B cell (primary cell): ENCODE measurements around the gene TSPAN32. TPM values are rescaled to one million over a fixed set of nuclear protein-coding genes. Genes with fewer than 3 reads are reported as not detected.

Experiments
- ATAC-seq: fragments of 200-7000 bp; cut with Tn5 transposase; one replicate; pipeline ENCODE4 v1.10.0; 2021; ENCODE audit warnings: low read depth, mild to moderate bottlenecking, moderate number of reproducible peaks, moderate library complexity
- CTCF ChIA-PET: fragments of 350-600 bp; sonication (Branson Sonifier 250); formaldehyde crosslinking; loops from one replicate; lab custom pipeline; 2021; ENCODE audit warnings: antibody characterized with exemption, inconsistent platforms; lab: Charles Lee
- POLR2A ChIA-PET: fragments of 350-600 bp; sonication (Branson Sonifier 250); formaldehyde crosslinking; loops from one replicate; lab custom pipeline; 2021; ENCODE audit warnings: antibody characterized with exemption; lab: Charles Lee
- DNase-seq: peaks from one replicate; pipeline ENCODE4 v3.0.0; 2013
- H2AFZ ChIP-seq: 2 replicates; pipeline ENCODE4 v1.6.1; 2012; ENCODE audit warnings: mild to moderate bottlenecking, low read depth, low read length; ENCODE audit not compliant: insufficient read depth, poor library complexity, severe bottlenecking
- H3K27ac ChIP-seq, 2 donors: 1 replicate in 1 of 2; 2 replicates in 1 of 2; pipeline ENCODE4 v1.5.1; 2012 to 2013; ENCODE audit warnings: low read length in 2 of 2, mild to moderate bottlenecking in 2 of 2, moderate library complexity in 1 of 2
- H3K27me3 ChIP-seq, 4 experiments: fragments of 200-600 bp in 1 of 4; sonication (generic) in 1 of 4; replicated peaks in 1 of 4; 1 replicate in 2 of 4; 2 replicates in 2 of 4; pipeline versions ENCODE4 v1.6.1 to v1.7.0; 2013 to 2016; ENCODE audit warnings: low read length in 3 of 4, mild to moderate bottlenecking in 2 of 4, mixed read lengths in 1 of 4, moderate library complexity in 1 of 4; ENCODE audit not compliant: insufficient read depth in 4 of 4, control insufficient read depth in 3 of 4; ENCODE audit errors: control extremely low read depth in 1 of 4
- H3K36me3 ChIP-seq, 2 experiments: replicated peaks in 1 of 2; 1 replicate in 1 of 2; 2 replicates in 1 of 2; pipeline versions ENCODE4 v1.6.1 to v1.7.1; 2013; ENCODE audit warnings: low read length in 1 of 2; ENCODE audit not compliant: insufficient read depth in 2 of 2, control insufficient read depth in 1 of 2; ENCODE audit errors: control extremely low read depth in 1 of 2, extremely low read depth in 1 of 2
- H3K4me1 ChIP-seq, 2 donors: fragments of 200-600 bp in 1 of 2; sonication (generic) in 1 of 2; 1 replicate in 1 of 2; 2 replicates in 1 of 2; pipeline versions ENCODE4 v1.5.1 to v1.6.1; 2013 to 2017; ENCODE audit warnings: low read length in 2 of 2; ENCODE audit not compliant: control insufficient read depth in 2 of 2, insufficient read depth in 2 of 2
- H3K4me2 ChIP-seq: replicated peaks from 2 replicates; pipeline ENCODE3; 2012; ENCODE audit warnings: mild to moderate bottlenecking, low read depth, low read length; ENCODE audit not compliant: poor library complexity, severe bottlenecking
- H3K4me3 ChIP-seq, 5 experiments: fragments of 200-600 bp in 1 of 5; sonication (generic) in 1 of 5; 1 replicate in 3 of 5; 2 replicates in 2 of 5; pipeline versions ENCODE4 v1.5.1 to v1.7.0; 2011 to 2016; ENCODE audit warnings: low read length in 4 of 5, mild to moderate bottlenecking in 4 of 5, low read depth in 2 of 5, control low read depth in 1 of 5, moderate library complexity in 1 of 5; ENCODE audit not compliant: insufficient read depth in 1 of 5; ENCODE audit errors: control extremely low read depth in 1 of 5, extremely low read depth in 1 of 5
- H3K79me2 ChIP-seq: fragments of 200-600 bp; sonication (generic); one replicate; pipeline ENCODE4 v1.6.0; 2016; ENCODE audit warnings: low read length; ENCODE audit not compliant: control insufficient read depth, insufficient read depth
- H3K9ac ChIP-seq: fragments of 200-600 bp; sonication (generic); 2 replicates; pipeline ENCODE4 v1.6.1; 2017; ENCODE audit warnings: mild to moderate bottlenecking, low read length, moderate library complexity
- H3K9me3 ChIP-seq, 3 donors: one replicate each; pipeline versions ENCODE4 v1.6.1 to v1.7.1; 2013; ENCODE audit warnings: low read length in 2 of 3; ENCODE audit not compliant: control insufficient read depth in 2 of 3, insufficient read depth in 1 of 3; ENCODE audit errors: control extremely low read depth in 1 of 3
- H4K20me1 ChIP-seq: 2 replicates; pipeline ENCODE4 v1.6.0; 2012; ENCODE audit warnings: mild to moderate bottlenecking, low read length; ENCODE audit not compliant: insufficient read depth, control insufficient read depth, poor library complexity, severe bottlenecking
- H3K27ac Mint-ChIP-seq: one replicate; pipeline ENCODE4 v1.8.0; 2021; ENCODE audit warnings: mixed read lengths
- H3K27me3 Mint-ChIP-seq: one replicate; pipeline ENCODE4 v1.8.0; 2021; ENCODE audit warnings: mixed read lengths
- H3K4me1 Mint-ChIP-seq: one replicate; pipeline ENCODE4 v1.8.0; 2021; ENCODE audit warnings: mixed read lengths
- H3K4me3 Mint-ChIP-seq: one replicate; pipeline ENCODE4 v1.8.0; 2021; ENCODE audit warnings: mixed read lengths
- H3K9me3 Mint-ChIP-seq: one replicate; pipeline ENCODE4 v1.8.0; 2022; ENCODE audit warnings: mixed read lengths; ENCODE audit not compliant: insufficient read depth
- EZH2 ChIP-seq: IDR thresholded peaks from 2 replicates; pipeline ENCODE4 v1.6.1; 2012; ENCODE audit warnings: borderline replicate concordance, low read depth, mild to moderate bottlenecking, moderate library complexity, low read length; ENCODE audit not compliant: insufficient read depth, poor library complexity, severe bottlenecking
- WGBS: methylation state at CpG from one replicate; pipeline ENCODE4 v1.1.5; 2013; ENCODE audit warnings: missing lambda C conversion rate; ENCODE audit not compliant: insufficient coverage; 5-methylcytosine and 5-hydroxymethylcytosine counted together
- intact Hi-C: fragments of 100-400 bp; cut with micrococcal nuclease; formaldehyde crosslinking; loops from one replicate; pipeline ENCODE4 v1.10.0; 2022
- polyA plus RNA-seq: library from polyadenylated mRNA; depleted of rRNA; stranded (reverse); fragments of >200 nt; gene quantifications from 2 replicates; pipeline ENCODE4 v1.2.3, GENCODE V29; 2012
- total RNA-seq, 2 donors: library from RNA; stranded (reverse); fragments of 120-200 nt in 1 of 2; gene quantifications; 1 replicate in 1 of 2; 2 replicates in 1 of 2; pipeline versions ENCODE4 v1.2.3 to v1.2.4, GENCODE V29; 2013 to 2022
- TF ChIP-seq, protein P1 (sequence below): fragments of 200-600 bp; IDR thresholded peaks from one replicate; pipeline ENCODE4 v1.8.0; 2022; ENCODE audit warnings: antibody characterized with exemption, mild to moderate bottlenecking

The TSPAN32 gene
- total and polyA plus RNA-seq, 2 donors (not counting 1 experiment from before 2014, with no cell fraction given): 22.2 to 75.9 TPM

DNA sequence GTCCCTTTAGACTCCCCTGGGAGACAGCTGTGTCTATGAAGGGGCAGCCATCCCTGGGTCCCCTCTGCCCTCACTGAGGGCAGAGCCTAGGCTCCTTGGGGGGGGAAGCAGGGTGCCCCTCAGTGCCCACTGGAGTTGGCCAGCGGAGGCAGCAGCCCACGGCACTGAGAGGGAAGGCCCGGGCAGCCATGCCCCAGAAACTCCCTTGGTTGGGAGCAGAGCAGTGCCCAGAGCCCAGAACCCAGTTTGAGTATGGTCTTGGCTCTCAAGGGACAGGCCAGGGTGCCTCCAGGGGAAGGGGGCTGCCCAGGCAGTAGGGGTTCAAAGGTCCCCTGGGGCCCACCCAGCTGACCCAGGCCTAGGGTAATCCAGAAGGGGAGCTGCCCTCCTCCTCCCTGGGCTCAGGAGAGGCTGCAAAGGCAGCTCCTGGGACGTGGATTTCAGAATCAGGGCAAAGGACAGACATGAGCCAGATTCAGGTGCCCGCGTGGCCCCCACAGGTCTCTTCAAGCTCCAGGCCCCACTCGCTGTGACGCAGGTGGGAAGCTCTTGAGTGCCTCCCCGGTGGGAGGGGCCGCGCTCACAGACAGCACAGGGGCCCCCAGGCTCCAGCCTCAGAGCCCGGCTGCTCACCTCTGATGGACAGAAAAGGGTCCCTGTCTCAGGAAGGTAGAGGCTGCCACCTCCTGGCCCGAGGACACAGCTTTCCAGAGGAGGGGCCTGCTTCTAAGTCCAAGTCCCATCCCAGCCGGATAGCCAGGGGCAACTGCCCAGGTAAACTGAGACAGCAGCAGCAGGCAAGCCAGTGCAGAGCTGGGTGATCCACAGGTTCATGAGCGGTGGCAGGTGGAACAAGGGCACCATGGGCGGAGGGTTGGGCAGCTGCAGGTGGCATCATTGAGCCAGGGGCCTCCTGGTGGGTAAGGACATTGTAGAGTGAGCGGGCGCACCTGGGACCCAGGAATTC lies 2.7 kb upstream of the TSPAN32 start:
- ChIA-PET CTCF (interaction anchor here (1.0 to 15.0 kb wide), 7 partner anchors 11 to 148 kb away, joined by 3 to 583 read pairs (median 6); partner anchors contain the start of gene TSSC4), POLR2A (interaction anchor here (0.5 to 1.1 kb wide), 6 partner anchors 24 to 1888 kb away, joined by 3 to 12 read pairs (median 3); no protein-coding TSS in a partner anchor)
- no peak for ATAC-seq
- Mint-ChIP-seq H3K27ac (peak overlapping the region; percentile 88), H3K9me3 (no peaks in the 10 kb centered on the region), H3K4me3 (peak overlapping the region; percentile 50), H3K4me1 (peaks cover 58% of the 10 kb centered on the region), H3K27me3 (no peaks in the 10 kb centered on the region)
- no peak for TF ChIP-seq EZH2
- TF ChIP-seq, protein P1, sequence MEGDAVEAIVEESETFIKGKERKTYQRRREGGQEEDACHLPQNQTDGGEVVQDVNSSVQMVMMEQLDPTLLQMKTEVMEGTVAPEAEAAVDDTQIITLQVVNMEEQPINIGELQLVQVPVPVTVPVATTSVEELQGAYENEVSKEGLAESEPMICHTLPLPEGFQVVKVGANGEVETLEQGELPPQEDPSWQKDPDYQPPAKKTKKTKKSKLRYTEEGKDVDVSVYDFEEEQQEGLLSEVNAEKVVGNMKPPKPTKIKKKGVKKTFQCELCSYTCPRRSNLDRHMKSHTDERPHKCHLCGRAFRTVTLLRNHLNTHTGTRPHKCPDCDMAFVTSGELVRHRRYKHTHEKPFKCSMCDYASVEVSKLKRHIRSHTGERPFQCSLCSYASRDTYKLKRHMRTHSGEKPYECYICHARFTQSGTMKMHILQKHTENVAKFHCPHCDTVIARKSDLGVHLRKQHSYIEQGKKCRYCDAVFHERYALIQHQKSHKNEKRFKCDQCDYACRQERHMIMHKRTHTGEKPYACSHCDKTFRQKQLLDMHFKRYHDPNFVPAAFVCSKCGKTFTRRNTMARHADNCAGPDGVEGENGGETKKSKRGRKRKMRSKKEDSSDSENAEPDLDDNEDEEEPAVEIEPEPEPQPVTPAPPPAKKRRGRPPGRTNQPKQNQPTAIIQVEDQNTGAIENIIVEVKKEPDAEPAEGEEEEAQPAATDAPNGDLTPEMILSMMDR: no peak
- peak overlapping the region in 1 of 2 donors; percentile 37 for H3K27ac ChIP-seq
- peak overlapping the region in 2 of 5 experiments; percentile 21 to 44 for H3K4me3 ChIP-seq
- H2AFZ ChIP-seq: no peak overlapping the region
- peak overlapping the region; percentile 75 for H3K4me2 ChIP-seq
- no peaks in the 10 kb centered on the region for H4K20me1 ChIP-seq
- no peak overlapping the region for H3K9ac ChIP-seq
- H3K4me1 ChIP-seq: peaks cover 51 to 57% of the 10 kb centered on the region in 2 donors
- intact Hi-C loops: loop anchor here (1.0 kb wide), 3 partner anchors 29 to 102 kb away; partner anchors contain the start of gene ASCL2
- peaks cover 3 to 7% of the 10 kb centered on the region in 2 experiments for H3K36me3 ChIP-seq
- H3K79me2 ChIP-seq: peaks cover 16% of the 10 kb centered on the region
- peak; percentile 52 for DNase-seq
- H3K9me3 ChIP-seq: no peaks in the 10 kb centered on the region
- H3K27me3 ChIP-seq: no peaks in the 10 kb centered on the region
- WGBS: 82% methylated on average over 16 of the region's 18 CpGs
